Stimulated activated CD4-positive, alpha-beta T cell treated with anti-CD3 and anti-CD28 coated beads, Interleukin-1b, Interleukin-23, amount 100 ng/mL, for 48 hours (primary cell): Measurements from ENCODE around the gene NDP.
"Not testable (repeated sequence)": the region's sequence is repeated elsewhere in the genome, so short reads cannot be mapped to it uniquely, and the experiment has no call there.

ENCODE experiments used
- DNase-seq: peaks from one replicate; pipeline ENCODE4 v3.0.0-alpha.2; 2020

The NDP gene

GRCh38 chrX:43969504-43970501 lies 3.4 kb downstream of the NDP start:
- DNase-seq, result no peak

- DNase-seq, result no peak
These were observed 4.8 kb downstream of the NDP start for GRCh38 chrX:43968359-43968781.

- no peak for DNase-seq
These were observed 8.3 kb downstream of the NDP start for GRCh38 chrX:43964936-43965335.

DNA sequence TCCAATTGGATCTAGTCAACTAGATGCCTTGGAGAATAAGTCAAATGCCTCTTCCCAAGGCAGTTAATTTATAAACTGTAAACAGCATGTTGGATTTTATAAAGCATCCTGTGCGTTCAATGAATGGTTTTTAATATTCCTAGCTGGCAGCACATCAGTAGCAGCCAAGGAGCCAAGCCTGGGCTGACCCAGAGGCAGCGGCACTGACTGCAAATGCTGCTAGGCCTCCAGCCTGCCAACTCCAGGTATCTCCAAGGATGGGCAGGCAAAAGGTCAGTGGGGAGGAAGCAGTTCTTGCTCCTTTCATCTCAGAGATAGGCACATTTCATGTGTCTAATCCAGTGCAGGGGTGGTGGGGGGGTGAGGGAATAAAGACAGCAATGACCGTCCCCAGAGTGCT lies 9.5 kb downstream of the NDP start:
- DNase-seq, result no peak

DNA sequence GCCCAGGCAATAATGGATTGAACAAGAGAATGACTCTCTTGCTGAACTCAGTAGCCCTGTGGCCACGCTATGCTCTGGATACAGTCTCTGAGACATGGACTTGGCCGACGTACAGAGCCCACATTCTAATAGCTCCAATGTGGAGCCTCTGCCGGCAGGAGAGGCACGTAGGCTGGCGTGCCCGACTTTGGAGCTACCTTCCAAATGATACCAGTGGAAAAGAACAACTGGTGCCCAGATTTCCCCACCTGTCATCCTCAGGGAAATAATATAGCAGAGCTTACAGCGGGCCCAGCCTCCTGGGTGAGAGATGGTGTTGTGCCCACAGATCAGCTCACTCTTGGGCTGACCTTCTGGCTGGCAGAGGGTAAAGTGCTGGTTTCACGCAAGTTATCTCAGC lies 10.6 kb downstream of the NDP start:
- DNase-seq, result no peak

DNA sequence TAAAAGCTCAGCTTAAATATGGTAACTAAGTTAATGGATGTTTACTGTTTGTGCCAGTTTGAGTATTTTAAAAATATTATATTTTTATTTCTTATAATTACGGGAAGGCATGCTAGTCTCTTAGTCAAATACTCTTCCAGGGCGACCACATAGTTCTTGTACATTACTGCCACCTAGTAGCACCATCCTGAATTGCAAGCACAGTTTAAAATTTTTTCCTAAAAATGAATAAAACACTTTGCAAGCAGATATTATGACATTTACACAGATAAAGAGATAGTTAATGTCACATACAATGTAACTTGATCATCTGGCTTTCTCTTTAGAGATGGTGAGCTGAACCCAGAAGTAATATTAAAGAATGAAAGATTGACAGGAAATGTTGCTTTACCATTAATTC lies 11.5 kb downstream of the NDP start:
- DNase-seq, result no peak

GRCh38 chrX:43958529-43958928 lies 14.7 kb downstream of the NDP start:
- DNase-seq, result no peak

DNA sequence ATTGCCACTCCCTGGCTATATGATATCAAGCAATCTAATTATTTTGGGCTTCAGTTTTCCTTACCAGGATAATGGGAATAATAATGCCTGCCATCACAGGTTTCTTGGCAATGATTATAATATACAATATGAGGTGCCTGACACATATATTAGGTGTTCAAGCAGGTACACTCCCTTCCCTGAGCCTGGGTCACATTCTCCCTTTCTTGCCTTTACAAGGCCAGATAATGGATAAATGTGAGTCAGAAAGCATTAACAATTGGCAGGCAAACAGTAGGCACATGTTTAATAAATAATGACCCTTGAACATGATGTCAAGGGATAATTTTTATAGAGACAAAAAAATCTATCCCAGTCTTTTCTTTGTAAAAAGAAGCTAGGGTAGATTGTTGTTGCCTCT lies 17.2 kb downstream of the NDP start:
- no peak for DNase-seq

DNA sequence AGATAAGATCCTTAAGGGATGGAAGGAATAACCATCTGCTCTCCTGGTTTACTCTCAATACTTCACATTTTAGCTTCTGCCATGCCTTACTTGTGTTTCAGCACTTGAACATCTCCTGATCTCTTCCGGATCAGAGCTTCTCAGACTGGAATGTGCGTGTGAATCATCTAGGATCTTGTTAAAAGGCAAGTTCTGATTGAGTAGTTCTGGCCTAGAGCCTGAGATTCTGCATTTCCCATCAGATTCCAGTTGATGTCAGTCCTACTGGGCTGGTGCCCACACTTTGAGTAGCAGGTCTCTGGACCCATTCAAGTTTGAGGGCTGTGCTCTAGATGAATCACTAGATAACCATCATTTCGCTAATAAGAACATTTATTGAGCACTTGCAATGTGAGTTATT lies 20.0 kb downstream of the NDP start:
- DNase-seq, result no peak

DNA sequence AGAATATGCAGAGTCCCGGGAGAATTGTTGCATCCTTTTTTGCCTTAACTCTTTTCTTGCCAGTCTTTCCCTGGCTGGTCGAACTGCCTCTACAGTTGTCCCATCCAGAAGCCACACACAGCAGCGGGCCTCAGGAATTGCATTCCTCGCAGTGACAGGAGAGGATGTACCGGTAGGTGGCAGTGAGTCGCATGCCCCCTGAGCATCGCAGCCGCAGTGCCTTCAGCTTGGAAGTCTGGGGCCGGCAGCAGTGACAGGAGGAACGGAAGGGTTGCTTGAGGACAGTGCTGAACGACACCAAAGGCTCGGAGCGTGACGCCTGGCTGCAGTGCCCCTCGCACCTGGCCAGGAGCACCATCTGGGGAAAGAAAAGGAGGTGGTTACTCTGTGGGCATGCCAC lies 23.5 kb downstream of the NDP start:
- DNase-seq, result peak; percentile 15

- no peak for DNase-seq
These were observed 32.2 kb downstream of the NDP start for GRCh38 chrX:43940816-43941474.

DNA sequence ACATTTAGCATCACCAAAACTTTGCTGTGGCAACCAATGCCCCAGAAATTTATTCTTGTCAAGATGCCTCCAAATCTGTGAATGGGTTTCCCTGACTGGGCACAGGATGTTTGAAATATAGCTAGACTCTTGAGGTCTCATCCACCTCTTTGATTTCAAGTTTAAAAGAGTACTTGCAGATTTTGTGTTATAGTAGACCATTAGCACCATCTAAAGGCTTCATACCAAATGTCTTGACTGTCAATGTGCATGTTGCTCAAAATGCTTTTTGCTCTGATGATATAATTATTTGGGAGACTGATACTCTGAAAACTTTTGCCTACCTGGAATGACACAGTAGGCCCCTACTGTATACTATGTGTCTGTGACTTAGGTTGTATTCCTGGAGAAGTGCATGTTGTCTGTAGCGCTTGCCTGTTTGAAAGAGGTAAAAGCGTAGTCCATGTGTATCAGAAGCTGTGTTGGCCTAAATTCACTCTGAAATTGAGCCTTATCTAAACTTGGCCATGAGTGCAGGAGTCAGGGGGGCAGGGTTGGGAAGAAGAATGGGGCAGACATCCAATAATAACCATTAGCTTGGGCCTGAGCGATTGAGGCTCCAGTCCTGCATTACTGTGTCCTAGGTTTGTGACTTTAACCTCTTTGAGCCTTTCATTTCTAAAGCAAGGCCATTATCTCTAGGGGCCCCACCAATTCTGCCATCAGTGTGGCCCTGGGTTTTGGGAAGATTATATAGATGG lies 33.8 kb downstream of the NDP start:
- DNase-seq, result no peak

GRCh38 chrX:43922032-43922431 lies 51.2 kb downstream of the NDP start:
- not testable (repeated sequence) for DNase-seq

DNA sequence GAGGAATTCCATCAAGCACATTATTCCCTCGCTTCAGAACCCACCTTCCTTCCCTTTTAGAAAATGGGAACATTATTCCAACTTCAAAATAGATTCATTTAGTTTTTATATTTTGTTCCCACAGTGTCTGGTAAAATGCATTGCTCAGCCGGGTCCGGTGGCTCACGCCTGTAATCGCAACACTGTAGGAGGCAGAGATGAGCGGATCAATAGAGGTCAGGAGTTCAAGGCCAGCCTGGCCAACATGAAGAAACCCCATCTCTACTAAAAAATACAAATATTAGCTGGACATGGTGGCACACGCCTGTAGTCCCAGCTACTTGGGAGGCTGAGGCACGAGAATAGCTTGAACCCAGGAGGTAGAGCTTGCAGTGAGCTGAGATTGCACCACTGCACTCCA lies 62.4 kb downstream of the NDP start:
- not testable (repeated sequence) for DNase-seq

DNA sequence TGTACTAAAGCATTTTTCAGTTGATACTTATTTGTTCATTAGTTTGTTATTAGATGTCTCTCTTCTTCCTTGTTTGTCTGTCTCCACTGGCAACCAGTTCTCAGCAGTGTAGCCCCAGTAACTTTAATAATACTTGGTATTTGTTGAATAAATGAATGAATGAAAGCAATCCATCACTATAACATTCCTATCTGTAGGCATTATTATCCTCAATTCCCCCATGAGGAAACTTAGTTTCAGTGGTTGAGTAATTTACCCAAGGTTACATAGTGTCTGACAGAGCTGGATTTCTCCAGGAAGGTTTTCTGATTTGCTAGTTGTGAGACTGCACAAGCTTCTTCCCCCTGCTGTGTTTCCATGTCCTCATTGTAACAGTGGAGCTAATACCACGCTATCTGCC lies 63.2 kb downstream of the NDP start:
- no peak for DNase-seq

- no peak for DNase-seq
These were observed 64.0 kb downstream of the NDP start for GRCh38 chrX:43909141-43909540.

DNA sequence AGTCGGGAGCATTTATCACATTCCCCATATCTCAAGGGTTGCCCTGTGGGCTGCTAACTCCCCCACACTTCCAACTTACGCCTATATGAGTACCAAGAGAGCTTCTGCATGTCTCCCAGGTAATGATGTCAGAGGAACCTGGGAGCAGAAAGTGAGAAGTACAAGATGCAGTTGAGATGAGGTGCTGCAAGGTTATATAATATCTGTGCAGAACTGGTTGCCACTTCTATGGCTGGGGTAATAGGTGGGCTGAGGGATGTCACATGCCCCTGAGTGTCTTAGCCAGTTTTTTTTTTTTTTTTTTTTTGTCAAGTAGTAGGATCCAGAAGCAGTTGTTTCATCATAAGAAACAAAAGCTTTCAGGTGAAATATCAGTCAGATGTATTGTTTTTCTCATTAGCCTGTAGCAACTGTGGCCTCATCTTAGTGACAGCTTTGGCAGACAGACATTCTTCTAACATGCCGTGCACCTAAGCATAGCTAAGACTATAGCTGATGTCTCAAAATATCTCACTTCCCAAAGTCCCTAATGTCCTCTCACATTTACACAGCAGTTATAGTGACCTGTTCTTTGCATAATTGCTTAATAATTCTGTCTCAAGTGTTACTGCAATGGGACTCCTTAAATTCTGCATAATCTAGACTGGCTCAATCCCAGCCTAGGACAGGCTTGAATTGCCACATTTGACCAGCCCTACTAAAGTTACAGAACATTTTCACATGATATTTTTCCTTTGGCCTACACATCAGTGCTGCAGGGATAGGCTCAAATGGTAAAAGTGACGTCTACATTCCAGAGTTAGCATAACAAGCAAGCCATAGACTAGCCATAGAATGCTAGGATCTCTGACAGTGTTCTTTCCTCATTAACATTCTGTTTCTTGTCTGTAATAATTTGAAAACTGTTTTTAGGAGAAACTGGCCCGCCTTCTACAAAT lies 73.0 kb downstream of the NDP start:
- DNase-seq, result no peak
